ENCODE data around the gene LMAN1. TPM values are rescaled to one million over a fixed set of nuclear protein-coding genes. Genes with fewer than 3 reads are reported as not detected.

LMAN1 gene
- total and polyA plus RNA-seq, 2 of the 13 experiments (the other 11 are each of a cell fraction or from before 2014, with no cell fraction given): 127 to 131 TPM

GRCh38 chr18:59360381-59360780 is 1.3 kb upstream of the LMAN1 start:
- BruUV-seq (replicated peaks): no TSS peak
- WGBS (ENCODE audit: low lambda C conversion rate): 84% methylated on average over 3 of the region's 3 CpGs
- Histone ChIP-seq H3K4me1 (ENCODE audit: insufficient read depth, low read length) (peaks cover 30% of the 10 kb centered on the region), H3K9ac (ENCODE audit: insufficient read depth, low read depth, low read length) (no peak overlapping the region), H3K79me2 (ENCODE audit: insufficient read depth, low read length) (peaks cover 36% of the 10 kb centered on the region), H2AFZ (ENCODE audit: low read length) (no peak overlapping the region), H3K4me3 (replicated peaks in 1 of 3; ENCODE audit: insufficient read depth in 1 of 3, low read depth in 2 of 3, low read length in 3 of 3) (no peak overlapping the region), H3K27me3 (ENCODE audit: control insufficient read depth in 1 of 2, insufficient read depth in 2 of 2, low read length in 2 of 2) (peaks cover 0 to 4% of the 10 kb centered on the region in 2 experiments; a peak in 1 of 5 replicates), H3K27ac (ENCODE audit: extremely low read length, insufficient read depth, low read length) (no peak overlapping the region), H3K4me2 (ENCODE audit: low read depth, low read length) (no peak overlapping the region), H4K20me1 (ENCODE audit: insufficient read depth, low read length) (peaks cover 17% of the 10 kb centered on the region), H3K9me3 (ENCODE audit: low read length) (no peaks in the 10 kb centered on the region), H3K36me3 (replicated peaks in 1 of 2; ENCODE audit: control insufficient read depth in 1 of 2, insufficient read depth in 2 of 2, low read length in 2 of 2) (peaks cover 0 to 7% of the 10 kb centered on the region in 2 experiments; a peak in 4 of 5 replicates)
- POLR2A ChIA-PET: no interaction called here
- in situ Hi-C loops (cut with HindIII; ENCODE audit: extremely low pct_ligation_motif_present, low pct_unique_long_range_greater_than_20kb) (no loop called here), intact Hi-C loops (cut with micrococcal nuclease; ENCODE audit: unreplicated experiment) (no loop called here)
- ATAC-seq (no peak), DNase-seq (ENCODE audit: low spot score) (no peak), FAIRE-seq (no peak)
- TF ChIP-seq ZNF841 (CRISPR knock-in tag; IDR thresholded peaks at IDR 0.05; ENCODE audit: borderline replicate concordance) (no peak), ZNF180 (CRISPR knock-in tag; IDR thresholded peaks at IDR 0.05; ENCODE audit: borderline replicate concordance, low read depth) (no peak), SP2 (CRISPR knock-in tag; IDR thresholded peaks at IDR 0.05) (no peak), AGO2 (optimal IDR thresholded peaks at IDR 0.05; ENCODE audit: low read depth, low read length) (no peak), ZNF652 (CRISPR knock-in tag; IDR thresholded peaks at IDR 0.05; ENCODE audit: borderline replicate concordance, low read depth) (no peak)
- CTCF ChIA-PET (ENCODE audit: low intra/inter-chr PET ratio, low total read pairs): no interaction called here

GRCh38 chr18:59359576-59359952 is 499 bp upstream of the LMAN1 start:
- CTCF ChIA-PET (ENCODE audit: low intra/inter-chr PET ratio, low total read pairs): no interaction called here
- intact Hi-C loops (cut with micrococcal nuclease; ENCODE audit: unreplicated experiment): loop anchor here (1.0 to 2.0 kb wide), 2 partner anchors 43 to 217 kb away; no protein-coding TSS in a partner anchor
- TF ChIP-seq ATF7 (IDR thresholded peaks at IDR 0.05) (no peak), ATF7 (CRISPR knock-in tag; IDR thresholded peaks at IDR 0.05) (no peak), ELF1 (CRISPR knock-in tag; IDR thresholded peaks at IDR 0.05) (no peak), ZNF17 (CRISPR knock-in tag; IDR thresholded peaks at IDR 0.05) (no peak), MTF2 (CRISPR knock-in tag; IDR thresholded peaks at IDR 0.05; ENCODE audit: borderline replicate concordance) (no peak), JARID2 (CRISPR knock-in tag; IDR thresholded peaks at IDR 0.05; ENCODE audit: insufficient replicate concordance) (no peak), ZNF674 (CRISPR knock-in tag; IDR thresholded peaks at IDR 0.05; ENCODE audit: low read depth) (no peak), SMYD3 (CRISPR knock-in tag; IDR thresholded peaks at IDR 0.05) (0 out of 2 replicates have a peak, but pooled peaks have one; percentile 2), DPF2 (CRISPR knock-in tag; IDR thresholded peaks at IDR 0.05; ENCODE audit: borderline replicate concordance, low read depth) (no peak), SMAD1 (CRISPR knock-in tag; IDR thresholded peaks at IDR 0.05; ENCODE audit: borderline replicate concordance, low read depth) (no peak), ZGPAT (CRISPR knock-in tag; IDR thresholded peaks at IDR 0.05) (peak; percentile 5; the same call in 1 of the 2 replicates), CBX1 (IDR thresholded peaks at IDR 0.05; ENCODE audit: low read depth) (peak; percentile 18)

More at GRCh38 chr18:59359576-59359952, 499 bp upstream of the LMAN1 start:
- H3K27me3 ChIP-seq (ENCODE audit: control insufficient read depth in 1 of 2, insufficient read depth in 2 of 2, low read length in 2 of 2): peaks cover 0 to 4% of the 10 kb centered on the region in 2 experiments; a peak in 1 of 5 replicates
- H3K36me3 ChIP-seq (replicated peaks in 1 of 2; ENCODE audit: control insufficient read depth in 1 of 2, insufficient read depth in 2 of 2, low read length in 2 of 2): peaks cover 1 to 15% of the 10 kb centered on the region in 2 experiments
- peaks cover 39% of the 10 kb centered on the region for H3K4me1 ChIP-seq (ENCODE audit: insufficient read depth, low read length)
- peak overlapping the region; percentile 42 to 100 (median 61) for H3K4me3 ChIP-seq (replicated peaks in 1 of 3; ENCODE audit: insufficient read depth in 1 of 3, low read depth in 2 of 3, low read length in 3 of 3)
- H3K27ac ChIP-seq (ENCODE audit: extremely low read length, insufficient read depth, low read length): no peak overlapping the region
- POLR2A ChIA-PET: interaction anchor here (0.9 to 1.0 kb wide), 2 partner anchors 34 to 218 kb away, joined by 4 to 6 read pairs; no protein-coding TSS in a partner anchor
- no peaks in the 10 kb centered on the region for H3K9me3 ChIP-seq (ENCODE audit: low read length)
- peaks cover 24% of the 10 kb centered on the region for H4K20me1 ChIP-seq (ENCODE audit: insufficient read depth, low read length)
- DNase-seq (ENCODE audit: low spot score) (no peak), ATAC-seq (peak; percentile 60), FAIRE-seq (no peak)
- H2AFZ ChIP-seq (ENCODE audit: low read length): peak overlapping the region; percentile 93
- no TSS peak for BruUV-seq (replicated peaks)
- H3K79me2 ChIP-seq (ENCODE audit: insufficient read depth, low read length): peaks cover 44% of the 10 kb centered on the region
- WGBS (ENCODE audit: low lambda C conversion rate): 11% methylated on average over 4 of the region's 4 CpGs
- peak overlapping the region; percentile 44 for H3K9ac ChIP-seq (ENCODE audit: insufficient read depth, low read depth, low read length)
- in situ Hi-C loops (cut with HindIII; ENCODE audit: extremely low pct_ligation_motif_present, low pct_unique_long_range_greater_than_20kb): no loop called here
- H3K4me2 ChIP-seq (ENCODE audit: low read depth, low read length): peak overlapping the region; percentile 78
